ENCODE measurements around the gene SH2D4B. TPM values are rescaled to one million over a fixed set of nuclear protein-coding genes. Genes with fewer than 3 reads are reported as not detected.

Gene SH2D4B
- total RNA-seq, 1 experiment from 2014 or later: 0.07 TPM

- Histone ChIP-seq H3K4me2 (ENCODE audit: insufficient read depth, insufficient read length, low read length) (no peak overlapping the region), H2AFZ (ENCODE audit: low read length) (no peak overlapping the region), H3K4me1 (ENCODE audit: insufficient read depth, low read length) (no peaks in the 10 kb centered on the region), H2BK12ac (ENCODE audit: insufficient read length, low read depth, low read length) (no peak overlapping the region), H2AK5ac (ENCODE audit: insufficient read length, low read length) (no peak overlapping the region), H3K27me3 (ENCODE audit: insufficient read depth, low read length) (no peaks in the 10 kb centered on the region), H2BK15ac (ENCODE audit: low read depth, low read length) (no peak overlapping the region), H3K9me3 (ENCODE audit: control insufficient read depth, low read depth, low read length) (no peaks in the 10 kb centered on the region), H3K27ac (ENCODE audit: insufficient read length, low read depth, low read length) (no peak overlapping the region), H3K23me2 (ENCODE audit: insufficient read length, low read depth, low read length, poor library complexity, severe bottlenecking) (no peaks in the 10 kb centered on the region), H2BK5ac (ENCODE audit: insufficient read length, low read length) (no peak overlapping the region), H4K8ac (replicated peaks; ENCODE audit: insufficient read length, low read depth, low read length) (no peak overlapping the region), H3K56ac (ENCODE audit: insufficient read length, low read depth, low read length) (no peak overlapping the region), H3K14ac (ENCODE audit: insufficient read depth, low read length) (no peak overlapping the region), H3K79me2 (ENCODE audit: insufficient read depth, low read length) (no peaks in the 10 kb centered on the region), H3K9ac (ENCODE audit: extremely low read depth, insufficient read length, low read length) (no peak overlapping the region), H4K91ac (ENCODE audit: insufficient read length, low read depth, low read length) (no peak overlapping the region), H3K4ac (ENCODE audit: low read depth, low read length) (no peak overlapping the region), H2BK20ac (ENCODE audit: low read depth, low read length, poor library complexity, severe bottlenecking) (no peak overlapping the region), H2BK120ac (ENCODE audit: low read depth, low read length, poor library complexity, severe bottlenecking) (no peak overlapping the region), H3K23ac (ENCODE audit: insufficient read length, low read depth, low read length) (no peak overlapping the region), H4K5ac (ENCODE audit: insufficient read length, low read depth, low read length) (no peak overlapping the region), H4K20me1 (ENCODE audit: control insufficient read depth, insufficient read depth, insufficient read length) (no peaks in the 10 kb centered on the region), H3K18ac (ENCODE audit: insufficient read length, low read depth, low read length) (no peak overlapping the region), H3T11ph (ENCODE audit: low read length) (no peak overlapping the region), H3K79me1 (ENCODE audit: insufficient read depth, low read depth, low read length, poor library complexity, severe bottlenecking) (no peaks in the 10 kb centered on the region)
- no peaks in the 10 kb centered on the region for H3K9me3 Mint-ChIP-seq
- no peaks in the 10 kb centered on the region for H3K4me1 Mint-ChIP-seq
- no peak overlapping the region; a peak in 1 of 7 replicates for H3K27ac Mint-ChIP-seq
- no peaks in the 10 kb centered on the region for H3K36me3 Mint-ChIP-seq (ENCODE audit: insufficient read depth in 1 of 3, low read depth in 3 of 3)
- no peak for DNase-seq
- no peak overlapping the region for H3K4me3 Mint-ChIP-seq
- no CpG with 5 or more reads among the region's 5 CpGs for WGBS (ENCODE audit: extremely low coverage, insufficient read length, low lambda C conversion rate)
- no peak for TF ChIP-seq CTCF (conservative IDR thresholded peaks at IDR 0.05)
- H3K27me3 Mint-ChIP-seq (ENCODE audit: low read depth): peaks cover under 1% of the 10 kb centered on the region; the same call in 1 of the 2 replicates
Observed at GRCh38 chr10:80619036-80619435, 81.3 kb downstream of the SH2D4B start.
